Panc1 (cell line): ENCODE measurements around the gene CHID1. TPM values are rescaled to one million over a fixed set of nuclear protein-coding genes. Genes with fewer than 3 reads are reported as not detected.

Experiments used
- ATAC-seq: fragments of 200-7000 bp; cut with Tn5 transposase; 2 replicates; pipeline ENCODE4 v1.9.1; 2020; ENCODE audit warnings: mild to moderate bottlenecking, moderate library complexity
- BruUV-seq: library from RNA; stranded (reverse); fragments of 400-500 nt; replicated peaks from 2 replicates; lab custom pipeline; 2021; lab: Mats Ljungman, UMichigan
- CTCF ChIA-PET: fragments of 300-600 bp; sonication (Branson Sonifier 250); formaldehyde crosslinking; loops from one replicate; lab custom pipeline; 2022; ENCODE audit warnings: antibody characterized with exemption; lab: Charles Lee
- POLR2A ChIA-PET: fragments of 300-600 bp; sonication (Branson Sonifier 250); formaldehyde crosslinking; loops from one replicate; lab custom pipeline; 2022; ENCODE audit warnings: antibody characterized with exemption; lab: Charles Lee
- DNase-seq: peaks from one replicate; pipeline ENCODE4 v3.0.0-alpha.2; 2010; ENCODE audit warnings: low read depth, low spot score
- H3K27ac ChIP-seq: 2 replicates; pipeline ENCODE4 v1.5.1; 2011; ENCODE audit warnings: mild to moderate bottlenecking, low read length, inconsistent platforms
- H3K27me3 ChIP-seq: fragments of 200-500 bp; sonication (Bioruptor generic); 2 replicates; pipeline ENCODE4 v1.6.0; 2014; ENCODE audit warnings: low read length, inconsistent platforms; ENCODE audit not compliant: control insufficient read depth, insufficient read depth
- H3K36me3 ChIP-seq: fragments of 200-500 bp; sonication (Bioruptor generic); 2 replicates; pipeline ENCODE4 v1.5.1; 2014; ENCODE audit warnings: inconsistent platforms, mild to moderate bottlenecking, low read length, moderate library complexity; ENCODE audit not compliant: control insufficient read depth, insufficient read depth
- H3K4me1 ChIP-seq: 2 replicates; pipeline ENCODE4 v1.5.1; 2011; ENCODE audit warnings: inconsistent platforms, mild to moderate bottlenecking, low read length, moderate library complexity; ENCODE audit not compliant: control insufficient read depth, insufficient read depth
- H3K4me3 ChIP-seq, 2 experiments: 2 replicates each; pipeline ENCODE4 v1.5.1; 2011 to 2012; ENCODE audit warnings: low read depth in 2 of 2, low read length in 2 of 2, mild to moderate bottlenecking in 2 of 2, inconsistent platforms in 1 of 2, moderate library complexity in 1 of 2
- H3K9me3 ChIP-seq: fragments of 200-500 bp; sonication (Bioruptor generic); 2 replicates; pipeline ENCODE4 v1.5.1; 2014; ENCODE audit warnings: low read depth, mild to moderate bottlenecking, inconsistent platforms, low read length, moderate library complexity; ENCODE audit not compliant: control insufficient read depth, insufficient read depth
- CTCF ChIP-seq: fragments of 450-650 bp; IDR thresholded peaks from 2 replicates; pipeline ENCODE4 v1.5.1; 2017; ENCODE audit warnings: mild to moderate bottlenecking
- POLR2AphosphoS5 ChIP-seq: IDR thresholded peaks from 2 replicates; pipeline ENCODE4 v1.6.1; 2012; ENCODE audit warnings: mild to moderate bottlenecking, low read depth, low read length, moderate library complexity
- SIN3A ChIP-seq: IDR thresholded peaks from 2 replicates; pipeline ENCODE4 v1.6.1; 2012; ENCODE audit warnings: low read depth, mild to moderate bottlenecking, low read length, moderate library complexity, borderline replicate concordance; ENCODE audit not compliant: insufficient read depth
- TCF7L2 ChIP-seq: IDR thresholded peaks from 2 replicates; pipeline ENCODE4 v1.6.1; 2011; ENCODE audit warnings: mild to moderate bottlenecking, low read depth, low read length, inconsistent platforms
- in situ Hi-C: cut with HindIII; loops from 2 replicates; pipeline ENCODE4 v1.10.0; 2016; ENCODE audit warnings: low sequenced_read_pairs, low pct_unique_long_range_greater_than_20kb
- intact Hi-C: fragments of 100-400 bp; cut with micrococcal nuclease; formaldehyde crosslinking; loops from one replicate; pipeline ENCODE4 v1.10.0; 2022; ENCODE audit not compliant: unreplicated experiment
- total RNA-seq: library from RNA; stranded (reverse); gene quantifications from one replicate; pipeline ENCODE4 v1.2.1, GENCODE V29; 2021; ENCODE audit not compliant: unreplicated experiment
- TF ChIP-seq, protein P1 (sequence below), 2 experiments: IDR thresholded peaks; 2 replicates each; pipeline ENCODE4 v1.6.1; 2011 to 2012; ENCODE audit warnings: low read depth in 2 of 2, control low read depth in 1 of 2, low read length in 1 of 2, mild to moderate bottlenecking in 1 of 2, moderate library complexity in 1 of 2; ENCODE audit not compliant: insufficient read depth in 1 of 2

The CHID1 gene
- total RNA-seq, 1 experiment from 2014 or later = 224 TPM

GRCh38 chr11:887589-887988, 23.0 kb downstream of the CHID1 start:
- intact Hi-C loops = no loop called here
- ATAC-seq (no peak), DNase-seq (no peak)
- H3K4me1 ChIP-seq = peaks cover 12% of the 10 kb centered on the region
- H3K27ac ChIP-seq = no peak overlapping the region
- H3K9me3 ChIP-seq = no peaks in the 10 kb centered on the region
- CTCF ChIA-PET = no interaction called here
- POLR2A ChIA-PET = interaction anchor here (0.6 kb wide), 1 partner anchor 325 kb away, joined by 4 read pairs; no protein-coding TSS in a partner anchor
- H3K36me3 ChIP-seq = no peaks in the 10 kb centered on the region
- no peaks in the 10 kb centered on the region for H3K27me3 ChIP-seq
- TF ChIP-seq TCF7L2 (no peak), SIN3A (no peak), POLR2AphosphoS5 (no peak), CTCF (no peak)
- TF ChIP-seq, protein P1, sequence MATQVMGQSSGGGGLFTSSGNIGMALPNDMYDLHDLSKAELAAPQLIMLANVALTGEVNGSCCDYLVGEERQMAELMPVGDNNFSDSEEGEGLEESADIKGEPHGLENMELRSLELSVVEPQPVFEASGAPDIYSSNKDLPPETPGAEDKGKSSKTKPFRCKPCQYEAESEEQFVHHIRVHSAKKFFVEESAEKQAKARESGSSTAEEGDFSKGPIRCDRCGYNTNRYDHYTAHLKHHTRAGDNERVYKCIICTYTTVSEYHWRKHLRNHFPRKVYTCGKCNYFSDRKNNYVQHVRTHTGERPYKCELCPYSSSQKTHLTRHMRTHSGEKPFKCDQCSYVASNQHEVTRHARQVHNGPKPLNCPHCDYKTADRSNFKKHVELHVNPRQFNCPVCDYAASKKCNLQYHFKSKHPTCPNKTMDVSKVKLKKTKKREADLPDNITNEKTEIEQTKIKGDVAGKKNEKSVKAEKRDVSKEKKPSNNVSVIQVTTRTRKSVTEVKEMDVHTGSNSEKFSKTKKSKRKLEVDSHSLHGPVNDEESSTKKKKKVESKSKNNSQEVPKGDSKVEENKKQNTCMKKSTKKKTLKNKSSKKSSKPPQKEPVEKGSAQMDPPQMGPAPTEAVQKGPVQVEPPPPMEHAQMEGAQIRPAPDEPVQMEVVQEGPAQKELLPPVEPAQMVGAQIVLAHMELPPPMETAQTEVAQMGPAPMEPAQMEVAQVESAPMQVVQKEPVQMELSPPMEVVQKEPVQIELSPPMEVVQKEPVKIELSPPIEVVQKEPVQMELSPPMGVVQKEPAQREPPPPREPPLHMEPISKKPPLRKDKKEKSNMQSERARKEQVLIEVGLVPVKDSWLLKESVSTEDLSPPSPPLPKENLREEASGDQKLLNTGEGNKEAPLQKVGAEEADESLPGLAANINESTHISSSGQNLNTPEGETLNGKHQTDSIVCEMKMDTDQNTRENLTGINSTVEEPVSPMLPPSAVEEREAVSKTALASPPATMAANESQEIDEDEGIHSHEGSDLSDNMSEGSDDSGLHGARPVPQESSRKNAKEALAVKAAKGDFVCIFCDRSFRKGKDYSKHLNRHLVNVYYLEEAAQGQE (IDR thresholded peaks at IDR 0.05; ENCODE audit: insufficient read depth in 1 of 2, low read depth in 2 of 2, low read length in 1 of 2) = no peak
- H3K4me3 ChIP-seq = no peak overlapping the region
- BruUV-seq = no TSS peak
- in situ Hi-C loops = no loop called here

- in situ Hi-C loops (no loop called here), intact Hi-C loops (no loop called here)
- ATAC-seq = no peak
- Histone ChIP-seq H3K27me3 (no peaks in the 10 kb centered on the region), H3K36me3 (no peaks in the 10 kb centered on the region), H3K4me3 (no peak overlapping the region), H3K4me1 (peaks cover 3% of the 10 kb centered on the region), H3K27ac (no peak overlapping the region), H3K9me3 (no peaks in the 10 kb centered on the region)
- DNase-seq = no peak
- TF ChIP-seq CTCF (no peak), TCF7L2 (no peak), SIN3A (no peak), POLR2AphosphoS5 (no peak)
- TF ChIP-seq, protein P1 (IDR thresholded peaks at IDR 0.05; ENCODE audit: insufficient read depth in 1 of 2, low read depth in 2 of 2, low read length in 1 of 2) = no peak
- BruUV-seq = TSS peak; percentile 35
- ChIA-PET POLR2A (no interaction called here), CTCF (no interaction called here)
Measured at GRCh38 chr11:886568-886967, 24.0 kb downstream of the CHID1 start.
